Right renal cortex interstitium (tissue), 3 donors: ENCODE results near the gene SELENOW. TPM values are rescaled to one million over a fixed set of nuclear protein-coding genes. Genes with fewer than 3 reads are reported as not detected.
"Not testable (repeated sequence)": the region's sequence is repeated elsewhere in the genome, so short reads cannot be mapped to it uniquely, and the experiment has no call there.

Experiments used
- DNase-seq, 3 donors: peaks; one replicate each; pipeline ENCODE4 v3.0.0-alpha.2; 2013; ENCODE audit warnings: low read depth in 3 of 3, low spot score in 2 of 3
- polyA plus RNA-seq, 3 donors: library from polyadenylated mRNA; unstranded; fragments of 120-200 nt; gene quantifications; one replicate each; pipeline ENCODE4 v1.2.1, GENCODE V29; 2013; ENCODE audit not compliant: insufficient read length in 3 of 3

Gene SELENOW
- polyA plus RNA-seq, result 100 to 1,000 TPM; 113 to 135 (median 121) TPM

- peak; percentile 58 to 72 (median 70) for DNase-seq
Observed at GRCh38 chr19:47778049-47778953, at the start of gene SELENOW. Gene SELENOW, plus strand, starts transcription at chr19:47778703. Its CDS starts 83 bp downstream, at chr19:47778786.

- no peak for DNase-seq
Observed at GRCh38 chr19:47729468-47729798, 49.1 kb upstream of the SELENOW start.

GRCh38 chr19:47729799-47730520, 48.5 kb upstream of the SELENOW start:
- no peak for DNase-seq

- no peak for DNase-seq
Observed at GRCh38 chr19:47730521-47730889, 48.0 kb upstream of the SELENOW start.

- DNase-seq, result no peak
Observed at GRCh38 chr19:47730910-47731309, 47.6 kb upstream of the SELENOW start.

- DNase-seq, result no peak
Observed at GRCh38 chr19:47735131-47735530, 43.4 kb upstream of the SELENOW start.

GRCh38 chr19:47740866-47741519, 37.5 kb upstream of the SELENOW start:
- no peak for DNase-seq

GRCh38 chr19:47741544-47742140, 36.9 kb upstream of the SELENOW start:
- no peak for DNase-seq

- no peak for DNase-seq
Observed at GRCh38 chr19:47742634-47743033, 35.9 kb upstream of the SELENOW start.

GRCh38 chr19:47745010-47745901, 33.2 kb upstream of the SELENOW start, which contains the start of gene NOP53:
Gene NOP53, plus strand, starts transcription at chr19:47745546. Its CDS starts 14 bp downstream, at chr19:47745560.
- DNase-seq, result peak; percentile 93 to 95 (median 93)

- DNase-seq, result not testable (repeated sequence)
Observed at GRCh38 chr19:47746129-47746528, 32.4 kb upstream of the SELENOW start.

GRCh38 chr19:47749326-47749725, 29.2 kb upstream of the SELENOW start:
- DNase-seq, result no peak

- no peak for DNase-seq
Observed at GRCh38 chr19:47750752-47751151, 27.8 kb upstream of the SELENOW start.

- no peak for DNase-seq
Observed at GRCh38 chr19:47752440-47753211, 25.9 kb upstream of the SELENOW start.

- DNase-seq, result no peak
Observed at GRCh38 chr19:47754206-47755064, 24.1 kb upstream of the SELENOW start.

- DNase-seq, result no peak
Observed at GRCh38 chr19:47755065-47755761, 23.3 kb upstream of the SELENOW start.
